ENCODE measurements around the gene LSM14B.

- TF ChIP-seq, protein P1, sequence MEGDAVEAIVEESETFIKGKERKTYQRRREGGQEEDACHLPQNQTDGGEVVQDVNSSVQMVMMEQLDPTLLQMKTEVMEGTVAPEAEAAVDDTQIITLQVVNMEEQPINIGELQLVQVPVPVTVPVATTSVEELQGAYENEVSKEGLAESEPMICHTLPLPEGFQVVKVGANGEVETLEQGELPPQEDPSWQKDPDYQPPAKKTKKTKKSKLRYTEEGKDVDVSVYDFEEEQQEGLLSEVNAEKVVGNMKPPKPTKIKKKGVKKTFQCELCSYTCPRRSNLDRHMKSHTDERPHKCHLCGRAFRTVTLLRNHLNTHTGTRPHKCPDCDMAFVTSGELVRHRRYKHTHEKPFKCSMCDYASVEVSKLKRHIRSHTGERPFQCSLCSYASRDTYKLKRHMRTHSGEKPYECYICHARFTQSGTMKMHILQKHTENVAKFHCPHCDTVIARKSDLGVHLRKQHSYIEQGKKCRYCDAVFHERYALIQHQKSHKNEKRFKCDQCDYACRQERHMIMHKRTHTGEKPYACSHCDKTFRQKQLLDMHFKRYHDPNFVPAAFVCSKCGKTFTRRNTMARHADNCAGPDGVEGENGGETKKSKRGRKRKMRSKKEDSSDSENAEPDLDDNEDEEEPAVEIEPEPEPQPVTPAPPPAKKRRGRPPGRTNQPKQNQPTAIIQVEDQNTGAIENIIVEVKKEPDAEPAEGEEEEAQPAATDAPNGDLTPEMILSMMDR (IDR thresholded peaks at IDR 0.05; ENCODE audit: low read length), result no peak
- no peak for TF ChIP-seq EZH2 (IDR thresholded peaks at IDR 0.05; ENCODE audit: borderline replicate concordance, low read length)
These were observed 35.0 kb upstream of the LSM14B start for GRCh38 chr20:62087227-62087626.

Data from OCI-LY1 (cell line).